HCT116 (cell line): ENCODE data around the gene GSG1L. TPM values are rescaled to one million over a fixed set of nuclear protein-coding genes. Genes with fewer than 3 reads are reported as not detected.

Source experiments
- ATAC-seq: fragments of 200-7000 bp; cut with Tn5 transposase; 2 replicates; pipeline ENCODE4 v1.9.1; 2020; ENCODE audit warnings: mild to moderate bottlenecking, moderate library complexity
- BruUV-seq: library from RNA; stranded (reverse); fragments of 400-500 nt; replicated peaks from 2 replicates; lab custom pipeline; 2021; lab: Mats Ljungman, UMichigan
- CTCF ChIA-PET: fragments of 300-600 bp; sonication (Branson Sonifier 250); formaldehyde crosslinking; loops from one replicate; lab custom pipeline; 2021; ENCODE audit warnings: antibody characterized with exemption; lab: Charles Lee
- POLR2A ChIA-PET: fragments of 300-600, 350-600 bp; sonication (Branson Sonifier 250); formaldehyde crosslinking; loops from one replicate; lab custom pipeline; 2021; ENCODE audit warnings: antibody characterized with exemption; lab: Charles Lee
- RAD21 ChIA-PET, 2 experiments: fragments of 300-600 bp; sonication (Branson Sonifier 250); formaldehyde crosslinking; loops; one replicate each; lab custom pipeline; 2023; ENCODE audit warnings: low total read pairs in 2 of 2; ENCODE audit not compliant: uncharacterized antibody in 2 of 2, unreplicated experiment in 2 of 2, low non-redundant PET in 1 of 2; lab: Charles Lee
- DNase-seq: peaks from one replicate; pipeline ENCODE4 v3.0.0-alpha.2; 2010; ENCODE audit warnings: low read depth, low spot score
- H2AFZ ChIP-seq: fragments of 200-600 bp; shearing (Covaris generic), sonication (generic); 2 replicates; pipeline ENCODE4 v1.6.1; 2017; ENCODE audit warnings: low read depth, mixed run types, mixed read lengths, antibody characterized with exemption, low read length; ENCODE audit not compliant: poor library complexity, severe bottlenecking
- H3K27ac ChIP-seq: 2 replicates; pipeline ENCODE4 v1.5.1; 2012; ENCODE audit warnings: low read depth, low read length
- H3K27me3 ChIP-seq: fragments of 200-600 bp; sonication (generic); 2 replicates; pipeline ENCODE4 v1.6.1; 2016; ENCODE audit warnings: mixed run types, low read length, mixed read lengths; ENCODE audit not compliant: insufficient read depth
- H3K36me3 ChIP-seq, 2 experiments: fragments of 200-500 bp in 1 of 2; fragments of 200-600 bp in 1 of 2; sonication (Bioruptor generic) in 1 of 2; sonication (generic) in 1 of 2; 2 replicates each; pipeline versions ENCODE4 v1.5.1 to v1.6.1; 2014 to 2016; ENCODE audit warnings: low read length in 2 of 2, inconsistent platforms in 1 of 2, mixed read lengths in 1 of 2, mixed run types in 1 of 2; ENCODE audit not compliant: insufficient read depth in 2 of 2, control insufficient read depth in 1 of 2
- H3K4me1 ChIP-seq, 2 experiments: fragments of 200-600 bp in 1 of 2; sonication (generic) in 1 of 2; 2 replicates each; pipeline versions ENCODE4 v1.5.1 to v1.6.1; 2012 to 2017; ENCODE audit warnings: low read length in 2 of 2, inconsistent platforms in 1 of 2, mild to moderate bottlenecking in 1 of 2, mixed read lengths in 1 of 2, mixed run types in 1 of 2, moderate library complexity in 1 of 2; ENCODE audit not compliant: insufficient read depth in 2 of 2, control insufficient read depth in 1 of 2
- H3K4me2 ChIP-seq: fragments of 200-600 bp; sonication (generic); 2 replicates; pipeline ENCODE4 v1.6.1; 2017; ENCODE audit warnings: mixed run types, low read length, mixed read lengths
- H3K4me3 ChIP-seq, 2 experiments: fragments of 200-600 bp in 1 of 2; sonication (generic) in 1 of 2; replicated peaks in 1 of 2; 2 replicates each; pipeline ENCODE4 v1.5.1; 2011 to 2016; ENCODE audit warnings: low read length in 2 of 2, control low read depth in 1 of 2, low read depth in 1 of 2, mild to moderate bottlenecking in 1 of 2, mixed read lengths in 1 of 2, mixed run types in 1 of 2
- H3K79me2 ChIP-seq: fragments of 200-600 bp; sonication (generic); 2 replicates; pipeline ENCODE4 v1.6.1; 2017; ENCODE audit warnings: mild to moderate bottlenecking, mixed run types, low read length, moderate library complexity, mixed read lengths; ENCODE audit not compliant: insufficient read depth
- H3K9ac ChIP-seq: fragments of 200-600 bp; sonication (generic); 2 replicates; pipeline ENCODE4 v1.6.1; 2016; ENCODE audit warnings: low read length, mixed read lengths
- H3K9me2 ChIP-seq: fragments of 200-600 bp; sonication (generic), shearing (Covaris generic); 2 replicates; pipeline ENCODE4 v1.6.1; 2017; ENCODE audit warnings: mixed run types, mild to moderate bottlenecking, moderate library complexity; ENCODE audit not compliant: insufficient read depth
- H3K9me3 ChIP-seq, 2 experiments: fragments of 200-500 bp in 1 of 2; fragments of 200-600 bp in 1 of 2; sonication (Bioruptor generic) in 1 of 2; sonication (generic) in 1 of 2; 2 replicates each; pipeline ENCODE4 v1.6.1; 2014 to 2017; ENCODE audit warnings: low read length in 2 of 2, mixed read lengths in 2 of 2, inconsistent platforms in 1 of 2, low read depth in 1 of 2, mild to moderate bottlenecking in 1 of 2, mixed run types in 1 of 2, moderate library complexity in 1 of 2; ENCODE audit not compliant: control insufficient read depth in 1 of 2, insufficient read depth in 1 of 2
- H4K20me1 ChIP-seq: fragments of 200-600 bp; sonication (generic), shearing (Covaris generic); 2 replicates; pipeline ENCODE4 v1.6.1; 2017; ENCODE audit warnings: mixed run types, mild to moderate bottlenecking, moderate library complexity; ENCODE audit not compliant: insufficient read depth
- CEBPB ChIP-seq: IDR thresholded peaks from 2 replicates; pipeline ENCODE4 v1.6.1; 2012; ENCODE audit warnings: low read depth
- CTCF ChIP-seq, 3 experiments: fragments of 200-600 bp in 1 of 3; sonication (generic) in 1 of 3; IDR thresholded peaks in 2 of 3; conservative IDR thresholded peaks in 1 of 3; 2 replicates each; pipeline ENCODE4 v1.5.1; 2012 to 2017; ENCODE audit warnings: low read depth in 2 of 3, low read length in 2 of 3, antibody characterized with exemption in 1 of 3, borderline replicate concordance in 1 of 3, control low read depth in 1 of 3, mild to moderate bottlenecking in 1 of 3, mixed read lengths in 1 of 3, mixed run types in 1 of 3, moderate library complexity in 1 of 3; ENCODE audit not compliant: insufficient read depth in 1 of 3
- EGR1 ChIP-seq: IDR thresholded peaks from 2 replicates; pipeline ENCODE4 v1.6.1; 2012; ENCODE audit warnings: low read depth
- ELF1 ChIP-seq: IDR thresholded peaks from 2 replicates; pipeline ENCODE4 v1.6.1; 2012; ENCODE audit warnings: low read depth, borderline replicate concordance
- EZH2 ChIP-seq: fragments of 200-600 bp; sonication (generic); IDR thresholded peaks from 2 replicates; pipeline ENCODE4 v1.6.1; 2017; ENCODE audit warnings: antibody characterized with exemption, mixed run types
- EZH2phosphoT487 ChIP-seq: fragments of 200-600 bp; IDR thresholded peaks from 2 replicates; pipeline ENCODE4 v1.6.1; 2018; ENCODE audit warnings: antibody characterized with exemption, borderline replicate concordance
- FOSL1 ChIP-seq: IDR thresholded peaks from 2 replicates; pipeline ENCODE4 v1.6.1; 2012; ENCODE audit warnings: low read depth
- JUND ChIP-seq: IDR thresholded peaks from 2 replicates; pipeline ENCODE4 v1.6.1; 2012
- MAX ChIP-seq: IDR thresholded peaks from 2 replicates; pipeline ENCODE4 v1.6.1; 2012
- POLR2AphosphoS5 ChIP-seq: IDR thresholded peaks from 2 replicates; pipeline ENCODE4 v1.6.1; 2011; ENCODE audit warnings: mild to moderate bottlenecking, low read depth, low read length, moderate library complexity
- RAD21 ChIP-seq: IDR thresholded peaks from 2 replicates; pipeline ENCODE4 v1.6.1; 2012; ENCODE audit warnings: low read depth, mild to moderate bottlenecking
- SIN3A ChIP-seq: IDR thresholded peaks from 2 replicates; pipeline ENCODE4 v1.6.1; 2012; ENCODE audit warnings: low read depth
- SP1 ChIP-seq: IDR thresholded peaks from 2 replicates; pipeline ENCODE4 v1.6.1; 2012; ENCODE audit warnings: low read depth
- SRF ChIP-seq: IDR thresholded peaks from 2 replicates; pipeline ENCODE4 v1.6.1; 2012; ENCODE audit warnings: low read depth
- TCF7L2 ChIP-seq: IDR thresholded peaks from 2 replicates; pipeline ENCODE4 v1.7.0; 2011; ENCODE audit warnings: borderline replicate concordance, inconsistent platforms; ENCODE audit not compliant: insufficient read depth, insufficient read length; ENCODE audit errors: extremely low read depth
- ZFX ChIP-seq: fragments of 450-650 bp; IDR thresholded peaks from 2 replicates; pipeline ENCODE4 v1.6.1; 2017
- ZNF274 ChIP-seq: fragments of 200-500 bp; sonication (Bioruptor generic); IDR thresholded peaks from 2 replicates; pipeline ENCODE4 v1.6.1; 2014; ENCODE audit warnings: mild to moderate bottlenecking, low read depth, low read length, inconsistent platforms
- intact Hi-C: fragments of 100-400 bp; cut with micrococcal nuclease; formaldehyde crosslinking; loops from 2 replicates; pipeline ENCODE4 v1.10.0; 2022
- total RNA-seq: library from RNA; stranded (reverse); gene quantifications from one replicate; pipeline ENCODE4 v1.2.1, GENCODE V29; 2021; ENCODE audit not compliant: unreplicated experiment
- TF ChIP-seq, protein P1 (sequence below): IDR thresholded peaks from 2 replicates; pipeline ENCODE4 v1.6.1; 2012; ENCODE audit warnings: low read depth

GSG1L gene
- total RNA-seq, 1 experiment from 2014 or later = not detected

DNA sequence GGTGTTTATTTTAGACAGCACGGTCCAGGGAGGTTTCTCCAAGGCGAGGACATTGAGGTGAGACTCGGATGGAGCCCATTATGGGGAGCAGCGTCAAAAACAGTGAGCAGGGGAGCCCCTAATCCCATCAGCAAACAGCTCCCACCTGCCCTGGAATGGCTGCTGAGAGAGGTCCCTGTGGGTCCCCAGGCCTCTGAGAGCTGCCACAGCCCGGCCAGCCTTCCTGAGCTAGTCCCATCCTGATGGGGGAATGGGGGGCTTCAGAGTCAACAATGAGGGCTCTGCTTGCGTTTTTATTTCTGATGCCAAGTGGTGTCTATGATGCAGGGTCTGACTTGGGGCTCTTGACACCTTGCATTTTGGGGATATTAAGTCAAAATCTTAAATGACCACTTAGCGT is 128.4 kb downstream of the GSG1L start:
- no peak for ATAC-seq
- BruUV-seq = no TSS peak
- Histone ChIP-seq H3K27me3 (peaks cover 29% of the 10 kb centered on the region), H3K36me3 (no peaks in the 10 kb centered on the region), H3K4me1 (no peaks in the 10 kb centered on the region), H2AFZ (no peak overlapping the region), H3K4me3 (no peak overlapping the region), H3K9me3 (peaks cover 4 to 6% of the 10 kb centered on the region in 2 experiments; a peak in 2 of 4 replicates)
- no peak for TF ChIP-seq ELF1
- TF ChIP-seq FOSL1 = no peak
- TF ChIP-seq RAD21 = no peak
- TF ChIP-seq JUND = no peak
- no peak for TF ChIP-seq SP1
- TF ChIP-seq ZNF274 = no peak
- TF ChIP-seq EZH2 = no peak
- TF ChIP-seq TCF7L2 = no peak
- no peak for TF ChIP-seq CTCF (IDR thresholded peaks at IDR 0.05 in 2 of 3, conservative IDR thresholded peaks at IDR 0.05 in 1 of 3; ENCODE audit: borderline replicate concordance in 1 of 3, insufficient read depth in 1 of 3, low read depth in 2 of 3, low read length in 2 of 3)
- no peak for TF ChIP-seq POLR2AphosphoS5
- TF ChIP-seq SIN3A = no peak
- TF ChIP-seq, protein P1, sequence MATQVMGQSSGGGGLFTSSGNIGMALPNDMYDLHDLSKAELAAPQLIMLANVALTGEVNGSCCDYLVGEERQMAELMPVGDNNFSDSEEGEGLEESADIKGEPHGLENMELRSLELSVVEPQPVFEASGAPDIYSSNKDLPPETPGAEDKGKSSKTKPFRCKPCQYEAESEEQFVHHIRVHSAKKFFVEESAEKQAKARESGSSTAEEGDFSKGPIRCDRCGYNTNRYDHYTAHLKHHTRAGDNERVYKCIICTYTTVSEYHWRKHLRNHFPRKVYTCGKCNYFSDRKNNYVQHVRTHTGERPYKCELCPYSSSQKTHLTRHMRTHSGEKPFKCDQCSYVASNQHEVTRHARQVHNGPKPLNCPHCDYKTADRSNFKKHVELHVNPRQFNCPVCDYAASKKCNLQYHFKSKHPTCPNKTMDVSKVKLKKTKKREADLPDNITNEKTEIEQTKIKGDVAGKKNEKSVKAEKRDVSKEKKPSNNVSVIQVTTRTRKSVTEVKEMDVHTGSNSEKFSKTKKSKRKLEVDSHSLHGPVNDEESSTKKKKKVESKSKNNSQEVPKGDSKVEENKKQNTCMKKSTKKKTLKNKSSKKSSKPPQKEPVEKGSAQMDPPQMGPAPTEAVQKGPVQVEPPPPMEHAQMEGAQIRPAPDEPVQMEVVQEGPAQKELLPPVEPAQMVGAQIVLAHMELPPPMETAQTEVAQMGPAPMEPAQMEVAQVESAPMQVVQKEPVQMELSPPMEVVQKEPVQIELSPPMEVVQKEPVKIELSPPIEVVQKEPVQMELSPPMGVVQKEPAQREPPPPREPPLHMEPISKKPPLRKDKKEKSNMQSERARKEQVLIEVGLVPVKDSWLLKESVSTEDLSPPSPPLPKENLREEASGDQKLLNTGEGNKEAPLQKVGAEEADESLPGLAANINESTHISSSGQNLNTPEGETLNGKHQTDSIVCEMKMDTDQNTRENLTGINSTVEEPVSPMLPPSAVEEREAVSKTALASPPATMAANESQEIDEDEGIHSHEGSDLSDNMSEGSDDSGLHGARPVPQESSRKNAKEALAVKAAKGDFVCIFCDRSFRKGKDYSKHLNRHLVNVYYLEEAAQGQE = no peak
- no peak for TF ChIP-seq MAX
- no peak for TF ChIP-seq ZFX
- TF ChIP-seq CEBPB = no peak
- no peak for TF ChIP-seq SRF
- TF ChIP-seq EGR1 = no peak
- no peak for TF ChIP-seq EZH2phosphoT487
- TF ChIP-seq, all 23 proteins: peak for 0
- ChIA-PET CTCF (no interaction called here), POLR2A (no interaction called here), RAD21 (no interaction called here)
- Histone ChIP-seq H3K27ac (no peak overlapping the region), H4K20me1 (no peaks in the 10 kb centered on the region), H3K9ac (no peak overlapping the region), H3K9me2 (no peaks in the 10 kb centered on the region), H3K79me2 (no peaks in the 10 kb centered on the region), H3K4me2 (no peak overlapping the region)
- intact Hi-C loops = no loop called here
- no peak for DNase-seq
